OCI-M2 (cell line): ENCODE data around the gene DROSHA.
"Not testable (repeated sequence)": the region's sequence is repeated elsewhere in the genome, so short reads cannot be mapped to it uniquely, and the experiment has no call there.

ENCODE experiments used
- DNase-seq: peaks from one replicate; lab custom pipeline; 2025; ENCODE audit not compliant: unreplicated experiment; lab: John Stamatoyannopoulos, UW

DROSHA gene, protein sequence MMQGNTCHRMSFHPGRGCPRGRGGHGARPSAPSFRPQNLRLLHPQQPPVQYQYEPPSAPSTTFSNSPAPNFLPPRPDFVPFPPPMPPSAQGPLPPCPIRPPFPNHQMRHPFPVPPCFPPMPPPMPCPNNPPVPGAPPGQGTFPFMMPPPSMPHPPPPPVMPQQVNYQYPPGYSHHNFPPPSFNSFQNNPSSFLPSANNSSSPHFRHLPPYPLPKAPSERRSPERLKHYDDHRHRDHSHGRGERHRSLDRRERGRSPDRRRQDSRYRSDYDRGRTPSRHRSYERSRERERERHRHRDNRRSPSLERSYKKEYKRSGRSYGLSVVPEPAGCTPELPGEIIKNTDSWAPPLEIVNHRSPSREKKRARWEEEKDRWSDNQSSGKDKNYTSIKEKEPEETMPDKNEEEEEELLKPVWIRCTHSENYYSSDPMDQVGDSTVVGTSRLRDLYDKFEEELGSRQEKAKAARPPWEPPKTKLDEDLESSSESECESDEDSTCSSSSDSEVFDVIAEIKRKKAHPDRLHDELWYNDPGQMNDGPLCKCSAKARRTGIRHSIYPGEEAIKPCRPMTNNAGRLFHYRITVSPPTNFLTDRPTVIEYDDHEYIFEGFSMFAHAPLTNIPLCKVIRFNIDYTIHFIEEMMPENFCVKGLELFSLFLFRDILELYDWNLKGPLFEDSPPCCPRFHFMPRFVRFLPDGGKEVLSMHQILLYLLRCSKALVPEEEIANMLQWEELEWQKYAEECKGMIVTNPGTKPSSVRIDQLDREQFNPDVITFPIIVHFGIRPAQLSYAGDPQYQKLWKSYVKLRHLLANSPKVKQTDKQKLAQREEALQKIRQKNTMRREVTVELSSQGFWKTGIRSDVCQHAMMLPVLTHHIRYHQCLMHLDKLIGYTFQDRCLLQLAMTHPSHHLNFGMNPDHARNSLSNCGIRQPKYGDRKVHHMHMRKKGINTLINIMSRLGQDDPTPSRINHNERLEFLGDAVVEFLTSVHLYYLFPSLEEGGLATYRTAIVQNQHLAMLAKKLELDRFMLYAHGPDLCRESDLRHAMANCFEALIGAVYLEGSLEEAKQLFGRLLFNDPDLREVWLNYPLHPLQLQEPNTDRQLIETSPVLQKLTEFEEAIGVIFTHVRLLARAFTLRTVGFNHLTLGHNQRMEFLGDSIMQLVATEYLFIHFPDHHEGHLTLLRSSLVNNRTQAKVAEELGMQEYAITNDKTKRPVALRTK (N-terminal part only)

DNA sequence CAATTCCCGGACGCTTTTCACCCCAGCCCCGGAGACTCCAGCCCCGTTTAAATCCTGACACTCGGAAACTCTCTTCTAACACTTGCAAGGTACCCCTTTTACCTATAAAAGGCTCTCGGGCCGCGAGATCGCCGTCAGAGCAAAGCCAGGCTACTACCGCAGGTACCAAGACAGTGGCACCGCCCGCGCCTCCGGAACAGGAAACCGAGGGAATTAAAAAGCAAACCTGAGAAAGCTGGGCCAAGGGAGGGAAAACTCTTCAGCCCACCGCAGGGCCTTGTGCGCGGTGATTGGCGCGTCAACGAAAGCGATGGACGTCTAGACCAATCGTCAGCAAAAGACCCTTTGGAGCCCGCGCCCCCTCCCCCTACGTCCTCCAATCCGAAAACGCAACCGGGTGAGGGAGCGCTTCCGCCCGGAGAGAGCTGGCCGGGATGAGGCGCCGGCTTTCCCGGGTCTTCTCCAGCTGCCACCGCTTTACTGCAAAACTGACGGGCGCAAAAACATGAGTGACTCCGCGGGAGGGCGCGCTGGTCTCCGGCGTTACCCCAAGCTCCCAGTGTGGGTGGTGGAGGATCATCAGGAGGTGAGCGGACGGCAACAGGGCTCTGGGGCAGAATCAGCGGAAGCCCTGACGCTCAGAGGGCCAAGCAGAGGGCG, at the start of gene DROSHA, which contains the start of gene C5orf22:
Gene DROSHA (minus strand): TSS at position 206 of the 660 bp plus-strand sequence. CDS start 3,034 bp downstream, outside the sequence.
Gene C5orf22 (plus strand): TSS at position 414 of the 660 bp plus-strand sequence. CDS start 92 bp downstream, at position 506.
- peak; percentile 48 for DNase-seq

DNA sequence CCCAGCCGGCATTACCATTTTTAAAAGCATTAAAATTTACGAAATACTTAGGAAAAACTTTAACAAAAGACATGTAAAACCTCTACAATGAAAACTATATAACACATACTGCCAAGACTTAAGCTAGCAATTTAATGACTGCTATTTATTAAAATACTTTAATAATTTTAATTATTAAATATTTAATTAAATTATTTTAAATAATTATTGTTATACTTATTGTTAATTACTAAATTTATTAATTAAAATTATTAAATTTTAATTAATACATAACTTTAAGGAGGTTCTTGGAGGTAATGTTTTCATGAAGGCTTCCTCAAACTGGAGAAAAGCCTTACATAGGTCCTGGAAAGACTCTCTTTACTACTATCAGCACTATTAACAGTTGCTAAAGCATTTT, 47.7 kb upstream of the DROSHA start:
- no peak for DNase-seq

DNA sequence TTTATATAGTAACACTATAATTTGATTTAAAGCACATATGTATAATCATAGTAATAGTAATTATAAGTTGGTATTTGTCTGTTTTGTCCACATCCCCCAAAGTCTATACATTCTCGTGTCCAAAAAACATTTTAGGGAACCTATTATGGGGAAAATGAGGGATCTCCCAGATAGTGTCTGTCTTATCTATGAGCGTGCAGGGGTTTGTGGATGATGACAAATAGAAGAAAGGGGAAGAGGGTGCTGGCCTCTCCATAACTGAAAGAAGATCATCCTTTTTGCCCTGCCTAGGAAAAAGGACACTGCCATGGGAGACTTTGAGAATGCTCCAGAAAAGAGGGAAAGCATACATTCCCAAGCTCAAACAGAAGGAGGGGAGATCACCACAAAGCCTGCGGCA, 45.5 kb upstream of the DROSHA start:
- DNase-seq: no peak

DNA sequence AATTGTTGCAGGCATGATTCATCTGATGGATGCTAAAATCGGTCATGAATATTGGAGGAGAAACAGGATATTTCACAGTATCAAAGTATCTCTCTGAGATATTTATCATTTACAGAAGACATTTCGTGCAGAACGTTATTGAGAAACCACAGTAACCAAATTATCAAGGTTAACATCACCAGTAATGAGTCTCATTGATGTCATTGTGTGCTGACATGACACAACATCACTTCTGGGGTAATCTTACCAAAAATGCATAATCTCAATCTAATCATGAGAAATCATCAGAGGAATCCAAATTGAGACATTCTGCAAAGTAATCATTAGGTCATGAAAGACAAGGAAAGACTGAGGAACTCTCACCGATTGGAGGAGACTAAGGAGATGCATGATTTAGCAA, 42.9 kb upstream of the DROSHA start:
- DNase-seq: no peak

DNA sequence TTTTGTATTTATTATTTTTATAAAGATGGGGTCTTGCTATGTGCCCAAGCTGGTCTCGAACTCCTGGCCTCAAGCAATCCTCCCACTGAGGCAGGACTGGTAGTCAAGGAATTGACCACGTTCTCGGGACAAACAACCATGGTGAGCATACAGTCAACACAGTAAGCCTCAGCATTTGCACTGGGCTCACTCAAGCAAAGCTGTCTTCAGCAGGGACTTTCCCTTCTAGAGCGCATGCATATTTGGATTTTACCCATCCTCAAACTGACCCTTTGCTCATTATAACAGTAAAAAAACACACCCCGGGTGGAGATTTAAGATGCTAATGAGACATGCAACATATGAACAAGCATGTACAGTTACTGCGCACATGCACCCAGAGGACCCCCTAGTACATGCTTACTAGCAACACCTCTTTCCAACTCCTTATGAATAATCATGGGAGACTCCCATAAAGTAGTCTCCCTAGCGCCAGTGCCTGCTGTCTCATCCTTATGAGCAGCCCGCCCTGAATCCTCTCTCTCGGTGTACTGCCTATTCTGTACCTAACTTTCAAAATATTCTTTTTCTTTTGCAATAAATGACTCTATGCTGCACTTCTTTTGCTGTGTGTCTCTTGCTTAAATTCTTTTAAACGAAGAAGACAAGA, 41.7 kb upstream of the DROSHA start:
- DNase-seq: no peak

DNA sequence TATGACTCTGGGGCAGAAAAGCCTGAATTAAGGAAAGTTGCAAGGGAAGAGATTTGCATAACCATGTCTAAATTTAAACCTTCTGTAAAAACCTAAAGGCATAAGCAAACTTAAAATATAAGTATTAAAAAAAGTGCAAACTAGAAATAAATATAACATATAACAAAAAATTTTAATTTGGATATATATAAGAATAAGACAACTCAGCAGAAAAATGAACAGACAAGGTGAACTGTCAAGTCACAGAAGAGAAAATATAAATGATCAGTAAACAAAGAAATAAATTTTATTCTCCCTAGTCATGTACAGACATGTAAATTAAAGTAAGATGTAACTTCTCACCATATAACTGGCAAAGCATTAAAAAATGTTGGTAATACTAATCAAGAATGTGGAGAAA, 37.2 kb upstream of the DROSHA start:
- DNase-seq: no peak

DNA sequence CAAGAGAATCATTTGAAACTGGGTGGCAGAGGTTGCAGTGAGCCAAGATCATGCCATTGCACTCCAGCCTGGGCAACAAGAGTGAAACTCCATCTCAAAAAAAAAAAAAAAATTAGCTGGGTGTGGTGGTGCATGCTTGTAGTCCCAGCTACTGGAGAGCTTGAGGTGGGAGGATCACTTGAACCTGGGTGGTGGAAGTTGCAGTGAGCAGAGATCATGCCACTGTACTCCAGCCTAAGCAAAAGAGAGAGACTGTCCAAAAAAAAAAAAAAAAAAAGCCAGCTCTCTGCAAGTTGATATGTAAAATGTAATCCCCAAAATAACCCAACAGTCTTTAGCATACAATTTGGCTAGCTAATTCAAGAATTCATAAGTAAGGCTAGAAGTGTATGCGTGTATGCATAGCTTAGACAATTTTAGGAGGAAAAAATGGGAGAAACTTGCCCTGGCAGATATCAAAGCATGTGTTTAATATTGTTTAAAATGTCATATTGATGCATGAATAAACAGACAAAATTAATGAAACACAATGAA, 36.5 kb upstream of the DROSHA start:
- no peak for DNase-seq

DNA sequence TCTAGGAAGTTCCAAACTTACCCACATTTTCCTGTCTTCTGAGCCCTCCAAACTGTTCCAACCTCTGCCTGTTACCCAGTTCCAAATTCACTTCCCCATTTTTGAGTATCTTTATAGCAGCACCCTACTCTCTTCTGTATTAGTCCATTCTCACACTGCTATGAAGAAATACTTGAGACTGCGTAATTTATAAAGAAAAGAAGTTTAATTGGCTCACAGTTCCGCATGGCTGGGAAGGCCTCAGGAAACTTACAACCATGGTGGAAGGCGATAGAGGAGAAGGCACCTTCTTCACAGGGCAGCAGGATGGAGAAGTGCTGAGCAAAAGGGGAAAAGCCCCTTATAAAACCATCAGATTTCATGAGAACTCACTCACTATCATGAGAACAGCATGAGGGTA, 34.5 kb upstream of the DROSHA start:
- not testable (repeated sequence) for DNase-seq

DNA sequence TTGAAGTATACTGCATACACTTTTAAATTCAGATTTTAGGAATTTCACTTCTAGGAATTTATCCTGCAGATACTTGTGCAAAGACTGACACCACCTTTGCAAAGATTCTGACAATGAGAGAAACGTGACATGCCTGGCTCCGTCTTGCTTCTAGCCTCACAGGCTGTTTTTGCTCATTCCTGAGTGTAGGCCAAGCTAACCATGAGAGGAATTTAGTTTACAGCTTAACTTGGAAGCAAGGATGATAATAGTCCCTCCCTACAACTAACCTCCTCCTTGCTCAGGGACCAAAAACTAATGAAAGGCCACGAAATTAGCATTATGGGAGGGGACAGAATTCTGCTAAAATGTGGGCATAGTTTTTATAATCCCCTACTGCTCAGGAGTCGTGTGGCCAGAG, 31.3 kb upstream of the DROSHA start:
- no peak for DNase-seq

DNA sequence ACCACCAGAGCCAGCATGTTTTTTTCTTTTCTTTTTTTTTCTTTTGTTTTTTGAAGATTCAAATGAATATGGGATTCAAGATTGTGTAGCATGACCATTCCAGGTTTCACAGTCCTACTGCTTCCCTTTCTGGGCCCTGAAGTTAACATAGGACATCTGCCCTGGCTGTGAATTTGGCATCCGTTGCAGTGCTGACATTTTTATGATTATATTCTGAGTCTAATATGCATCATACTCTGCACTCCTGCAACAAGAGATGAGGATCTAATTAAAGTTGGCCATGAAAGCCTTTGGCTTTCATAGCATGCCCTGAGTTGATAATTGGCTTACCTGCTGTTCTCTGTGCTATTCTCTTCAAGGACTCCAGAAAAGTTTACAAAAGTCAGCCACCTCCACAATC, 30.1 kb upstream of the DROSHA start:
- DNase-seq: no peak

DNA sequence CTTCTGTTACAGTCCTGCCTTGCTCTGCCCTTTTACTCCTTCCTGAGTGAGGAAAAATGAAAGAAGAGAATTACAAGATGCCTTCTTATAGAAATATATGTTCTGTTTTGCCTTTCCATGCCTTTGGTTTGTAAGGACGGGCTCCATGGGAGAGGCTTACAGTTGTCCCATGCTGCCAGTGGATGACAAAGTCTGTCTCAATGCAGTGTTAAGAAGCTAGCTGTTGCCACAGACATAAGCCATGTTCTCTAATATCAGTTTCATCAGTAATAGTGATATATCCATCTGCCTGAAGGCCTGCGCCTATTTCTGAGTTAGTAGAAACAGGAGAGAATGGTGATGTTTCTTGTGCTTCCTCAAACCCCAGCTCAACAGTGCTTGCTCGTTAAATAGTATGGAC, 28.0 kb upstream of the DROSHA start:
- no peak for DNase-seq

DNA sequence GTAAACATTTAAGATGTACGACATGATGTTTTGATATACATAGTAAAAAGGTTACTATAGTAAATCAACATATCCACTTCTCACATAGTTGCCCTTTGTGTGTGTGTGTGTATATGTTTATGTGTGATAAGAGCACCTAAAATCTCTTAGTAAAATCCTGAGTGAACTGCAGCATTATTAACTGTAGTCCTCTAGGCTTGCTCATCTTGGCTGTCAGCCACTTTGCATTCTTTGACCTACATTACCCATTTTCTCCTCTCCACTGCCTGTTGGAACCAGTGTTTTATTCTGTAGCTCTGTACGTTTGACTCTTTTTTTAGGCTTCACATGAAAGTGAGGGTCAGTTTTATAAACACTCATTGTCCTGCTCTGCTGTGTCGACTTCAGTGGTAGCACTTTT, 24.6 kb upstream of the DROSHA start:
- DNase-seq: no peak

DNA sequence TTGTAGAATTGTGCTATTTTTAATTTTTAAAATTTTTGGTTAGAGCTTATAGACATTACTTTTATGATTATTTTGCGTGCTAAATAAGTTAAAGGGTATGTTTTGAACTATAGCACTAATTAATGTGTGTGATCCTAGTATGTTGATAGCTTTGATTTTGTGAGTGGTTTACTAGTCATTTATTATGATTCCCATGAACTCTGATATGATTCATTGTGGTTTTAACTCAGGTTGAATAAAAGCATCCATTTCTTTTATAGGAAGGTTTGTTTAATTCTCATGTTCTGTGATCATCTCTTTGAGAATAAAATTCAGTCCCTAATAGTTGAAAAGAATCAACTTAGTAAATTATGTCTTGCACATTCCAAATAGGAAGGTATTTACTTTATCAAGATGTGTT, 22.7 kb upstream of the DROSHA start:
- no peak for DNase-seq

DNA sequence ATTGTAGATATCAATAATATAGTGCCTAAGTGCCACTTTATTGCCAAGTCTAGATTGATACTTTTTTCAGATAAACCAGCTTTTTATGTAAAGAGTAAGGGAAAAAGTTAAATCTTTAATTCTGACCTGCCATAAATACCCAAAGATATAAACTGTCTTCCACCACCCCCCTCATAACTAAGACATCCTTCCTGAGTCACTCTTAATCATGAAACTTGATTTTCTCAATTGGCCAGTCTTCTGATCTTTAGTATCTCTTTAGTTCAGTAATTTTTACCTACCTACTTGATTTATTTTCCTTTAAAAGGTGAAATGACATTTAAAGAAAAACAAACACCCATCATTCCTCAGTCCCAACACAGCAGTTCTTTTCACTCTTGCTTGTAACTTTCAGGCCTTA, 22.0 kb upstream of the DROSHA start:
- DNase-seq: no peak

DNA sequence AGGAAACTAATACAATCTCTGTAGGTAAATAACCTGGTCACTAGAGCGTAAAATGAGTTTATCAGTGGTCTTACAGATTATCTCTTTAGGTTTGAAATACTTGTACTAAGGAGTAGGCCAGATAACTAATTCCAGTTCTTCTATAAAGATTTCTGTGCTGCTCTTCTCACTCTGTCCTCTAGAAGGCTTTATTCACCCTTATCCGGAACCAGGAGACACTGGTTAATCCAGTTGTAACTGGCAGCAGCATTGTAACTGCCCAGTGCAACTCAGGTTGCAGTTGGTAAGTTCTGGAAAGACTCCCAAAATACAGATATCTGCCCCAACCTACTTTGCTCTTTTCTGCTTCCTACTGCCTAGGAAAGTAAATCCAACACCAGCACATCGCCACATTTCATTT, 20.0 kb upstream of the DROSHA start:
- DNase-seq: no peak

DNA sequence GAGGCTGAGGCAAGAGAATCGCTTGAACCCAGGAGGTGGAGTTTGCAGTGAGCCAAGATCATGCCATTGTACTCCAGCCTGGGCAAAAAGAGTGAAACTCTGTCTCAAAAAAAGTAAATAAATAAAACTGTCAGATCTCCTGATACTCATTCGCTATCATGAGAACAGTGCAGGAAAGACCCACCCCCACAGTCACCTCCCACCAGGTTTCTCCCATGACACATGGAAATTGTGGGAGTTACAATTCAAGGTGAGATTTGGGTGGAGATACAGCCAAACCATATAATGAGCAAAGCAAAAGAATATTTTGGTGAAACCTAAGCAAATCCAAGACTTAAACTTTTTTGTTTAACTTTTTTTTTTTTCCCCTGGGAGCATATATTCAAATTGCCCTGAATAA, 17.2 kb upstream of the DROSHA start:
- DNase-seq: not testable (repeated sequence)

DNA sequence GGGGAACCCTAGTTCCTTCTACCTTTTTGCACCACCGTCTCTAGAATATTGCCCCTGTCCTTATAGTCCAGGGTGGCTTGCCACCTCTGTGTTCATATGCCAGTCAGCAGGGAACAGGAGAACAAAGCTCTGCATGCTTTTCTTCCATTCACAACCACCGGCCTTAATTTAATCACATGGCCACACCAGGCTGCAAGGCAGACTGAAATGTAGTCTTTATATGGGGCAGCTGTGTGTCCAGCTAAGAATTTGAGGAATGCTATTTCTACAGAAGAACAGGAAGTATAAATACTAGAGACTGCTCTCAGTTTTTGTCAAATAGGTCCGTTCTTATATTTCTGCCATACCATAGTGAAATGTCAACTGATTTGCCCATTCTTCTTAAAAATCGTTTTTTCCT, 6.0 kb upstream of the DROSHA start:
- DNase-seq: no peak

DNA sequence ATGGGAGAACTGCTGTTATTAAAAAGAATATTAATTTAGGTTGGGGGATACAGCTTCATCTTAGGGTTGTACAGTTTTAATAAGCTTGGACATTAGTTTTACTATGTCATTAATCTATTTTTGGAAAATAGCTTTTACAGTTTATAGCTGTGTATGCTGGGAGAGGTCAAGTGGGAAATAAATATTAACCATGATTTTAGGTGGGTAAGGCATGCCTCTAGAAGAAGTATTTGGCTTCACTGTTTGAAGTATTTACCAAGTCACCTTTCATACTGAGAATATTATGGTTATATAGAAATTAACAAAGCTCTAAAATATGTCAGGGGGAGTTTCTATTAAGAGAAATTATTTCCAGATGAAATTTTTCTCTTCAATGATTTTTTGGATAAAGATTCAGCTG, 5.5 kb upstream of the DROSHA start:
- no peak for DNase-seq

DNA sequence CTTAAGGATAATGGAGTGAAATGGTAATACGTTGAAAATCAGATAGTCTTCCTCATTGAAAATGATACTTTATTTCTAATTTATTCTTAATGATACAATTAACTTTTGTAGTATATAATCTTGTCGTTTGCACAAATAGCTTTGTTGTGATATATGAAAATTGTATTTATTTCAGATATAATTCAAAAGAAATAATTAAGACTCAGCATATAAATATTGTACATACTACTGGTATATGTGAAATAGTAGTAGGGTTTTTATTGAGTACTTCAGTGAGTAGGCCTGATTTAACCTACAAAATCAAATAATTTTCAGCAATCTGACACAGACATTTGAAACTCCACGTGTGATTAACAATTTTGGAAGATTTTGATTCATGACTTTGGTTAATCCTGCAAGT, 5.0 kb upstream of the DROSHA start:
- no peak for DNase-seq

DNA sequence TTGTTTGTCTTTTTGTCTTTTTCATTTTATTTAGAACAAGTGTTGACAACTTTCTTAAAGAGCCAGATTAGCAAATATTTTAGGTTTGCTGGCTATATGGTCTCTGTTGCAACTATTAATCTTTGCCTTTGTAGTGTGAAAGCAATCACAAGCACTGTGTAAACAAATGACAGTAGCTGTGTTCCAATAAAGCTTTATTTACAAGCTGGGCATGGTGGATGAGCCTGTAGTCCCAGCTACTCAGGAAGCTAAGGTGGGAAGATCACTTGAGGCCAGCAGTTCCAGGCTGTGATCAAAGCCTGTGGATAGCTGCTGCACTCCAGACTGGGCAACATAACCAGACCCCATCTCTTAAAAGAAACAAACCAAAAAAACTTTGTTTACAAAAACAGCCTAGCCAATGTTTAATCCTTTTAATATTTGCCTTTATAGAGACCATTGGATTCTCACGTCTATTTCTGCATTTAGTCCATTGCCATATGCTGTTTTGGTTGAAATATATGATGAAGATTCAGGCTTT, 2.7 kb upstream of the DROSHA start:
- DNase-seq: no peak
